ENCODE data around the gene DNAH2. TPM values are rescaled to one million over a fixed set of nuclear protein-coding genes. Genes with fewer than 3 reads are reported as not detected.

Gene DNAH2
- total RNA-seq, 4 donors from 2014 or later, result 0.19 to 0.95 (median 0.65) TPM

- TF ChIP-seq, protein P1, sequence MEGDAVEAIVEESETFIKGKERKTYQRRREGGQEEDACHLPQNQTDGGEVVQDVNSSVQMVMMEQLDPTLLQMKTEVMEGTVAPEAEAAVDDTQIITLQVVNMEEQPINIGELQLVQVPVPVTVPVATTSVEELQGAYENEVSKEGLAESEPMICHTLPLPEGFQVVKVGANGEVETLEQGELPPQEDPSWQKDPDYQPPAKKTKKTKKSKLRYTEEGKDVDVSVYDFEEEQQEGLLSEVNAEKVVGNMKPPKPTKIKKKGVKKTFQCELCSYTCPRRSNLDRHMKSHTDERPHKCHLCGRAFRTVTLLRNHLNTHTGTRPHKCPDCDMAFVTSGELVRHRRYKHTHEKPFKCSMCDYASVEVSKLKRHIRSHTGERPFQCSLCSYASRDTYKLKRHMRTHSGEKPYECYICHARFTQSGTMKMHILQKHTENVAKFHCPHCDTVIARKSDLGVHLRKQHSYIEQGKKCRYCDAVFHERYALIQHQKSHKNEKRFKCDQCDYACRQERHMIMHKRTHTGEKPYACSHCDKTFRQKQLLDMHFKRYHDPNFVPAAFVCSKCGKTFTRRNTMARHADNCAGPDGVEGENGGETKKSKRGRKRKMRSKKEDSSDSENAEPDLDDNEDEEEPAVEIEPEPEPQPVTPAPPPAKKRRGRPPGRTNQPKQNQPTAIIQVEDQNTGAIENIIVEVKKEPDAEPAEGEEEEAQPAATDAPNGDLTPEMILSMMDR (IDR thresholded peaks at IDR 0.05), result no peak
- ATAC-seq (ENCODE audit: low FRiP score), result no peak
- DNase-seq (ENCODE audit: low spot score), result no peak
Measured at GRCh38 chr17:7775051-7775450, 57.5 kb downstream of the DNAH2 start.

GRCh38 chr17:7777017-7777416 is 59.5 kb downstream of the DNAH2 start:
- TF ChIP-seq, protein P1 (IDR thresholded peaks at IDR 0.05), result no peak
- no peak for ATAC-seq (ENCODE audit: low FRiP score)

GRCh38 chr17:7780736-7781135 is 63.2 kb downstream of the DNAH2 start:
- TF ChIP-seq, protein P1 (IDR thresholded peaks at IDR 0.05), result no peak
- no peak for DNase-seq (ENCODE audit: low spot score)
- no peak for ATAC-seq (ENCODE audit: low FRiP score)

More at GRCh38 chr17:7777017-7777416, 59.5 kb downstream of the DNAH2 start:
- DNase-seq (ENCODE audit: low spot score), result no peak

- no peak for DNase-seq (ENCODE audit: low spot score)
- TF ChIP-seq, protein P1 (IDR thresholded peaks at IDR 0.05), result no peak
- no peak for ATAC-seq (ENCODE audit: low FRiP score)
Measured at GRCh38 chr17:7781429-7781828, 63.9 kb downstream of the DNAH2 start.

GRCh38 chr17:7782240-7782639 is 64.7 kb downstream of the DNAH2 start:
- TF ChIP-seq, protein P1 (IDR thresholded peaks at IDR 0.05), result no peak
- ATAC-seq (ENCODE audit: low FRiP score) (no peak), DNase-seq (ENCODE audit: low spot score) (no peak)

DNA sequence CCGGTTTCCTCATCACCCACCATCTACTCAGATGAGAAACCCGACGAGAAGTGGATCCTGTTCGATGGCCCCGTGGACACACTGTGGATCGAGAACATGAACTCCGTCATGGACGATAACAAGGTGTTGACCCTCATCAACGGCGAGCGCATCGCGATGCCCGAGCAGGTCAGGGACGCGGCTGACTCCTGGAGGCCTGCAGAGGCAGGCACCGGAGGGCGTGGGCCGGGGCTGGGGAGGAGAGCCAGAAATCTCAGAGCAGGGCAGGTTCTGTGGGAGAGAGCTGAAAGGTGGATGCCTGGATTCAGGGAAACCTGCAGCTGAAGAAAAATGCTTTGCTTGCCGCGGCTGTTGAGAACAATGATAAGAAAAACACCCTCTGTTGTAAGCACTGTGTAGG is 69.3 kb downstream of the DNAH2 start:
- ATAC-seq (ENCODE audit: low FRiP score) (peak; percentile 57), DNase-seq (ENCODE audit: low spot score) (no peak)
- TF ChIP-seq, protein P1 (IDR thresholded peaks at IDR 0.05), result no peak

GRCh38 chr17:7789131-7789530 is 71.6 kb downstream of the DNAH2 start:
- TF ChIP-seq, protein P1 (IDR thresholded peaks at IDR 0.05), result no peak
- no peak for DNase-seq (ENCODE audit: low spot score)
- no peak for ATAC-seq (ENCODE audit: low FRiP score)
